GM12878 (cell line): ENCODE results near the gene SNX8. TPM values are rescaled to one million over a fixed set of nuclear protein-coding genes. Genes with fewer than 3 reads are reported as not detected.

Experiments used
- ATAC-seq: fragments of 200-7000 bp; cut with Tn5 transposase; 3 replicates; pipeline ENCODE4 v1.9.1; 2020; ENCODE audit warnings: mild to moderate bottlenecking, moderate library complexity
- BruUV-seq: library from RNA; stranded (reverse); fragments of 400-500 nt; replicated peaks from 2 replicates; lab custom pipeline; 2021; lab: Mats Ljungman, UMichigan
- CTCF ChIA-PET: fragments of 300-600 bp; sonication (Branson Sonifier 250); formaldehyde crosslinking; extraction: SDS; loops from one replicate; lab custom pipeline; 2021; ENCODE audit warnings: inconsistent platforms; lab: Yijun Ruan, JAX
- POLR2A ChIA-PET: fragments of 350-600 bp; formaldehyde crosslinking; extraction: SDS; loops from one replicate; lab custom pipeline; 2021; ENCODE audit warnings: inconsistent platforms; lab: Charles Lee
- RAD21 ChIA-PET: fragments of 300-600 bp; sonication (Branson Sonifier 250); formaldehyde crosslinking; loops from one replicate; lab custom pipeline; 2023; ENCODE audit warnings: antibody characterized with exemption; ENCODE audit not compliant: unreplicated experiment; lab: Charles Lee
- SMC1A ChIA-PET: fragments of 300-600 bp; sonication (Branson Sonifier 250); formaldehyde crosslinking; loops from one replicate; lab custom pipeline; 2023; ENCODE audit not compliant: unreplicated experiment, uncharacterized antibody; lab: Charles Lee
- DNase-seq: peaks from one replicate; pipeline ENCODE4 v3.0.0-alpha.2; 2011; ENCODE audit warnings: low read depth, low spot score
- FAIRE-seq: peaks from 3 replicates; lab custom pipeline; 2011; peaks lifted over from hg19 to GRCh38; lab: Jason Lieb, UNC
- H2AFZ ChIP-seq: 2 replicates; pipeline ENCODE4 v1.6.0; 2011; ENCODE audit warnings: low read depth, low read length, control low read depth; ENCODE audit not compliant: control insufficient read depth
- H3K27ac ChIP-seq: 2 replicates; pipeline ENCODE4 v1.5.1; 2011; ENCODE audit warnings: control low read depth; ENCODE audit not compliant: control insufficient read depth, insufficient read depth
- H3K27me3 ChIP-seq, 2 experiments: replicated peaks in 1 of 2; 2 replicates each; pipeline versions ENCODE4 v1.6.0 to v1.6.1; 2011; ENCODE audit warnings: low read length in 1 of 2; ENCODE audit not compliant: control insufficient read depth in 2 of 2, insufficient read depth in 2 of 2
- H3K36me3 ChIP-seq, 2 experiments: 2 replicates each; pipeline ENCODE4 v1.5.1; 2011; ENCODE audit warnings: low read length in 1 of 2; ENCODE audit not compliant: control insufficient read depth in 2 of 2, insufficient read depth in 2 of 2
- H3K4me1 ChIP-seq: 2 replicates; pipeline ENCODE4 v1.6.1; 2011; ENCODE audit warnings: mild to moderate bottlenecking, low read length, moderate library complexity, mixed read lengths; ENCODE audit not compliant: control insufficient read depth, insufficient read depth
- H3K4me2 ChIP-seq: 2 replicates; pipeline ENCODE4 v1.6.0; 2011; ENCODE audit warnings: control low read depth; ENCODE audit not compliant: control insufficient read depth, insufficient read depth
- H3K4me3 ChIP-seq: fragments of 200-600 bp; sonication (generic); 2 replicates; pipeline ENCODE4 v1.5.1; 2016
- H3K79me2 ChIP-seq: 2 replicates; pipeline ENCODE4 v1.6.0; 2011; ENCODE audit warnings: low read length; ENCODE audit not compliant: control insufficient read depth, insufficient read depth
- H3K9ac ChIP-seq: 2 replicates; pipeline ENCODE4 v1.8.0; 2011; ENCODE audit warnings: low read length, control low read depth, mixed read lengths; ENCODE audit not compliant: control insufficient read depth, insufficient read depth
- H3K9me3 ChIP-seq: replicated peaks from 3 replicates; pipeline ENCODE4 v1.5.1; 2011; ENCODE audit warnings: mild to moderate bottlenecking, low read length; ENCODE audit not compliant: control insufficient read depth, insufficient read depth
- H4K20me1 ChIP-seq: 2 replicates; pipeline ENCODE4 v1.6.0; 2011; ENCODE audit not compliant: control insufficient read depth, insufficient read depth
- BCL11A ChIP-seq: IDR thresholded peaks from 2 replicates; pipeline ENCODE4 v1.6.1; 2011; ENCODE audit warnings: low read depth, low read length
- CREB1 ChIP-seq: IDR thresholded peaks from 2 replicates; pipeline ENCODE4 v1.6.1; 2012; ENCODE audit warnings: low read depth, mild to moderate bottlenecking, inconsistent platforms
- DPF2 ChIP-seq: fragments of 450-650 bp; IDR thresholded peaks from 2 replicates; pipeline ENCODE4 v1.6.1; 2017; ENCODE audit warnings: mild to moderate bottlenecking
- E2F4 ChIP-seq: IDR thresholded peaks from 2 replicates; pipeline ENCODE4 v1.6.1; 2012; ENCODE audit warnings: low read depth, low read length, improper control_type of control experiment
- ESRRA ChIP-seq: IDR thresholded peaks from 2 replicates; pipeline ENCODE4 v1.6.1; 2012; ENCODE audit warnings: mild to moderate bottlenecking, low read length, improper control_type of control experiment
- LARP7 ChIP-seq: fragments of 450-650 bp; IDR thresholded peaks from 2 replicates; pipeline ENCODE4 v1.6.1; 2017; ENCODE audit warnings: mild to moderate bottlenecking
- MYB ChIP-seq: fragments of 150-350 bp; IDR thresholded peaks from 2 replicates; pipeline ENCODE4 v1.6.1; 2014; ENCODE audit warnings: mild to moderate bottlenecking, low read depth, low read length, borderline replicate concordance
- PML ChIP-seq: IDR thresholded peaks from 2 replicates; pipeline ENCODE4 v1.6.1; 2012; ENCODE audit warnings: low read length, inconsistent platforms
- SPI1 ChIP-seq: IDR thresholded peaks from 2 replicates; pipeline ENCODE4 v1.6.1; 2011; ENCODE audit warnings: low read depth, mild to moderate bottlenecking, low read length, moderate library complexity, borderline replicate concordance; ENCODE audit not compliant: insufficient read depth
- STAT3 ChIP-seq: IDR thresholded peaks from 2 replicates; pipeline ENCODE4 v1.6.1; 2011; ENCODE audit warnings: low read depth, low read length, improper control_type of control experiment
- TCF7 ChIP-seq: IDR thresholded peaks from 2 replicates; pipeline ENCODE4 v1.6.1; 2014; ENCODE audit warnings: antibody characterized with exemption, borderline replicate concordance
- ZBTB4 ChIP-seq: fragments of 450-650 bp; formaldehyde crosslinking; IDR thresholded peaks from 2 replicates; pipeline ENCODE4 v1.4.0; 2022; ENCODE audit warnings: mild to moderate bottlenecking, moderate library complexity
- ZBTB40 ChIP-seq: fragments of 450-650 bp; IDR thresholded peaks from 2 replicates; pipeline ENCODE4 v1.6.1; 2016; ENCODE audit warnings: mild to moderate bottlenecking, moderate library complexity, borderline replicate concordance
- ZNF24 ChIP-seq: fragments of 450-650 bp; IDR thresholded peaks from 2 replicates; pipeline ENCODE4 v1.6.1; 2017; ENCODE audit warnings: antibody characterized with exemption, mild to moderate bottlenecking
- ZNF384 ChIP-seq: IDR thresholded peaks from 2 replicates; pipeline ENCODE4 v1.6.1; 2012; ENCODE audit warnings: low read depth, mild to moderate bottlenecking, low read length, improper control_type of control experiment, borderline replicate concordance
- WGBS: methylation state at CpG from one replicate; pipeline ENCODE4 v1.1.6; 2016; ENCODE audit warnings: low lambda C conversion rate; ENCODE audit not compliant: insufficient replicate concordance, insufficient coverage; ENCODE audit errors: missing lambda C conversion rate; 5-methylcytosine and 5-hydroxymethylcytosine counted together
- in situ Hi-C: fragments of 300-500 bp; cut with MboI; formaldehyde crosslinking; loops from 9 replicates; pipeline ENCODE4 v1.14.3; 2018; ENCODE audit warnings: mixed read lengths
- intact Hi-C: fragments of 100-400 bp; cut with micrococcal nuclease; formaldehyde crosslinking; loops from one replicate; pipeline ENCODE4 v1.14.2; 2022; ENCODE audit not compliant: unreplicated experiment
- polyA plus RNA-seq, 11 experiments: library from polyadenylated mRNA; depleted of rRNA in 4 of 11; unstranded in 6 of 11; stranded (reverse) in 5 of 11; fragments of >200 nt; fragmentation: Nextera tagmentation in 4 of 11; fragmentation: Illumina TruSeq in 1 of 11; extraction: Ambion mirVana in 4 of 11; extraction: Trizol in 1 of 11; gene quantifications; 1 replicate in 1 of 11; 2 replicates in 10 of 11; pipeline versions ENCODE4 v1.2.1 to v1.2.3, GENCODE V29; 2011 to 2016; ENCODE audit warnings: inconsistent platforms in 2 of 11, missing spikeins in 2 of 11, low read depth in 1 of 11
- total RNA-seq, 4 experiments: library from RNA; depleted of rRNA in 3 of 4; stranded (reverse); fragments of >200 nt in 3 of 4; fragmentation: Illumina TruSeq in 1 of 4; extraction: Trizol in 1 of 4; gene quantifications; 2 replicates each; pipeline versions ENCODE4 v1.2.1 to v1.2.3, GENCODE V29; 2013 to 2021

SNX8 gene
- total and polyA plus RNA-seq, 10 of the 15 experiments (the other 5 are each of a cell fraction or from before 2014, with no cell fraction given) = 6.4 to 210 (median 97.6) TPM

GRCh38 chr7:2299870-2300512 is 14.2 kb downstream of the SNX8 start:
- peaks cover 0 to 8% of the 10 kb centered on the region in 2 experiments; a peak in 2 of 4 replicates for H3K36me3 ChIP-seq
- CTCF ChIA-PET = interaction anchor here (0.6 to 4.4 kb wide), 13 partner anchors 8 to 168 kb away, joined by 3 to 19 read pairs (median 4); no protein-coding TSS in a partner anchor
- H3K9me3 ChIP-seq = no peaks in the 10 kb centered on the region; the same call in 1 of the 3 replicates
- SMC1A ChIA-PET = interaction anchor here (0.8 to 4.3 kb wide), 12 partner anchors 10 to 106 kb away, joined by 3 to 22 read pairs (median 6); partner anchors contain the start of genes MRM2, NUDT1 and SNX8
- 1% methylated on average over 9 of the region's 9 CpGs for WGBS
- peak overlapping the region; percentile 80 for H3K27ac ChIP-seq
- intact Hi-C loops = loop anchor here (1.0 to 5.0 kb wide), 2 partner anchors 63 to 107 kb away; no protein-coding TSS in a partner anchor
- DNase-seq (no peak), ATAC-seq (peak; percentile 61), FAIRE-seq (peak; percentile 77)
- in situ Hi-C loops = no loop called here
- H3K27me3 ChIP-seq = no peaks in the 10 kb centered on the region
- H2AFZ ChIP-seq = no peak overlapping the region; the same call in 1 of the 2 replicates
- peak overlapping the region; percentile 62 for H3K9ac ChIP-seq
- no peaks in the 10 kb centered on the region for H4K20me1 ChIP-seq
- peaks cover 48% of the 10 kb centered on the region for H3K4me1 ChIP-seq
- RAD21 ChIA-PET = interaction anchor here (1.4 to 4.1 kb wide), 7 partner anchors 9 to 63 kb away, joined by 4 to 28 read pairs (median 9); partner anchors contain the start of gene SNX8
- peak overlapping the region; percentile 68 for H3K4me3 ChIP-seq
- BruUV-seq = no TSS peak
- POLR2A ChIA-PET = interaction anchor here (0.6 to 4.0 kb wide), 6 partner anchors 9 to 134 kb away, joined by 3 to 17 read pairs (median 8); partner anchors contain the start of gene SNX8
- peaks cover 71% of the 10 kb centered on the region for H3K79me2 ChIP-seq
- H3K4me2 ChIP-seq = peak overlapping the region; percentile 77
- no peak for TF ChIP-seq LARP7
- TF ChIP-seq ESRRA = no peak
- TF ChIP-seq TCF7 = no peak
- no peak for TF ChIP-seq ZNF384
- TF ChIP-seq ZBTB4 (CRISPR knock-in tag) = no peak
- no peak for TF ChIP-seq ZNF24
- TF ChIP-seq BCL11A = 0 out of 2 replicates have a peak, but pooled peaks have one; percentile 32
- no peak for TF ChIP-seq MYB
- peak; percentile 62; the same call in 1 of the 2 replicates for TF ChIP-seq DPF2
- TF ChIP-seq CREB1 = 0 out of 2 replicates have a peak, but pooled peaks have one; percentile 39
- no peak for TF ChIP-seq STAT3
- peak; percentile 80 for TF ChIP-seq SPI1
- 0 out of 2 replicates have a peak, but pooled peaks have one; percentile 0 for TF ChIP-seq ZBTB40
- TF ChIP-seq PML = peak; percentile 65; the same call in 1 of the 2 replicates
- no peak for TF ChIP-seq E2F4
